Fibroblast of peridontal ligament (primary cell): ENCODE measurements around the gene DYNC2I2.
"Not testable (repeated sequence)": the region's sequence is repeated elsewhere in the genome, so short reads cannot be mapped to it uniquely, and the experiment has no call there.

Experiments used
- DNase-seq: peaks from one replicate; pipeline ENCODE4 v3.0.0-alpha.2; 2010; ENCODE audit errors: extremely low read depth

DYNC2I2 gene

DNA sequence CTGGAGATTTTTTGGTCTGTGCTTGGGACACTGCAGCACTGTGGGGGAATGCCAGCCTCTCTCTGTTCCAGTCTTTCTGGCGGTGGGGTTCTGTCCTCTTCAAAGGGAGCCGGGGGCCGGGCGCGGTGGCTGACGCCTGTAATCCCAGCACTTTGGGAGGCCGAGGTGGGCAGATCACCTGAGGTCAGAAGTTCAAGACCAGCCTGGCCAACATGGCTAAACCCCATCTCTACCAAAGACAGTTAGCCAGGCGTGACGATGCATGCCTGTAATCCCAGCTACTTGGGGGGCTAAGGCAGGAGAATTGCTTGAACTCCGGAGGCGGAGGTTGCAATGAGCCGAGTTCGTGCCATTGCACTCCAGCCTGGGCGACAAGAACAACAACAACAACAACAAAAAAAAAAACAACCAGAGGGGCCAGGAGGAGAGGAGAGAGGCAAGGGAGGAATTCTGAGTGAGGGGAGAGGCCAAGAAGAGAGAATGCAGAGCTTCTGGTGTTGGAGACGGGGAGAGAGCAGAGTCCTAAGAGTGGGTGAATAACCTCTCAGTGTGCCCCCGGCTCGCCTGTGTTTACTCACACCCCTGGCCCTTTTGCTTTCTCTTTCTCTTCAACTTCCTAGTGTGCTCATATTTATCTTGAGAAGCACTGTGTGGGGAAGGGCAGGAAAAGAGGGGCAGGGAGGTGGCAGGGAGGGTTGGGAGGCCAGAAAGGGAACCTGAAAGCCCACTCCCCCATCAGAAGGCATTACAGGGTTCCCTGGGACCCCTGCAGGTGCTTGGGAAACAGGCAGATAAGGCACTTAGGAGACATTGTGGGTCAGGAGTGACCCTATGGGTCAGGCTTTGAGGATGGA lies 29.2 kb upstream of the DYNC2I2 start:
- no peak for DNase-seq

- DNase-seq, result peak; percentile 70
These were observed 27.9 kb upstream of the DYNC2I2 start for GRCh38 chr9:128684325-128685199.

DNA sequence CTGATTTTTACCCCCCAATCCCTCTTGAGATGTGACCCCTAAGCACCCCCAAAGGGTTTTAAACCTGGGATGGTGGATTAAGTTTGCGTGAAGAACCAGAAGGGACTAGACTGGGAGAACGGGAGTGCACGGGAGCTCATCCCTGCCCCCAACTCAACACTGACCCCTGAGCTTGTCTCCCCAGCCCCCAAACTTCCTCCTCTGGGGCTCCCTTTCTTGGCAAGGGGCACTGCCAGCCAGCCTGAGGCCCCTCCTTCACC lies 27.3 kb upstream of the DYNC2I2 start:
- DNase-seq, result no peak

GRCh38 chr9:128683340-128684064 lies 26.9 kb upstream of the DYNC2I2 start:
- peak; percentile 25 for DNase-seq

GRCh38 chr9:128677794-128678193 lies 21.1 kb upstream of the DYNC2I2 start:
- no peak for DNase-seq

DNA sequence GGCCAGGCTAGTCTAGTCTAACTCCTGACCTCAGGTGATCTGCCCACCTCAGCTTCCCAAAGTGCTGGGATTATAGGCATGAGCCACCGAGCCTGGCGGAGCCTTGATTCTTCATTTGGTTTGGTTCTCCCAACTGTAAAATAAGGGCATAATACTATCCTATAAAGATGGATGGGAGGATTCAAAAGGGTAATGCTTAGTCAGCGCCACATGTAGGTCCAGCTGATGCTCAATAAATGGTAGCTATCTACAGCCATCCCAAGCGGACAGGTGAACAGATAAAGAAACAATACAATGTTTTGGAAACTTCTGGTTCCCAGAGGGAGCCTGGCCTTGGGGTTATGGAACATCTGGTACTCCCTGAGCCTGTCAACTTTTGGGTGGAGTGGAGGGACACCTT lies 18.7 kb upstream of the DYNC2I2 start:
- no peak for DNase-seq

DNA sequence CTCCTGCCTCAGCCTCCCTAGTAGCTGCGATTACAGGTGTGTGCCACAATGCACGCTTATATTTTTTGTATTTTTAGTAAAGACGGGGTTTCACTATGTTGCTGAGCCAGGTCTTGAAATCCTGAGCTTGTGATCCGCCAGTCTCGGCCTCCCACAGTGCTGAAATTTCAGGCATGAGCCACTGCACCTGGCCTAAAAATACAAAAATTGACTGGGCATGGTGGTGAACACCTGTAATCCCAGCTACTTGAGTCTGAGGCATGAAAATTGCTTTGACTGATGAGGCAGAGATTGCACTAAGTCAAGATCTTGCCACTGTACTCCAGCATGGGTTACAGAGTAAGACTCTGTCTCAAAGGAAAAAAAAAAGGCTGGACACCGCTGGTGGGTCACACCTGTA lies 13.1 kb upstream of the DYNC2I2 start:
- DNase-seq, result no peak

GRCh38 chr9:128666481-128666941 lies 9.9 kb upstream of the DYNC2I2 start:
- DNase-seq, result not testable (repeated sequence)

DNA sequence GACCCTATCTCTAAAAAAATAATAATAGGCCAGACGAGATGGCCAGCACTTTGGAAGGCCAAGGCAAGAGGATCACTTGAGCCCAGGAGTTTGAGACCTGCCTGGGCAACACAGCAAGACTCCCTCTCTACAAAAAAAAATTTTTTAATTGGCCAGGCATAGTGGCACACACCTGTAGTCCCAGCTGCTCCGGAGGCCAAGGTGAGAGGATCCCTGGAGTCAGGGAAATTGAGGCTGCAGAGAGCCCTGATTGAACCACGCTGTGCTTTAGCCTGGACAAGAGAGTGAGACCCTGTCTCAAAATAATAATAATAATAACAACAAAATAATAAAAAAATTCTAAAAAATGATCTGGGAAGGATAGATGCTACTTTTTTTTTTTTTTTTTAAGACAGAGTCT lies 1.1 kb upstream of the DYNC2I2 start:
- DNase-seq, result no peak

DNA sequence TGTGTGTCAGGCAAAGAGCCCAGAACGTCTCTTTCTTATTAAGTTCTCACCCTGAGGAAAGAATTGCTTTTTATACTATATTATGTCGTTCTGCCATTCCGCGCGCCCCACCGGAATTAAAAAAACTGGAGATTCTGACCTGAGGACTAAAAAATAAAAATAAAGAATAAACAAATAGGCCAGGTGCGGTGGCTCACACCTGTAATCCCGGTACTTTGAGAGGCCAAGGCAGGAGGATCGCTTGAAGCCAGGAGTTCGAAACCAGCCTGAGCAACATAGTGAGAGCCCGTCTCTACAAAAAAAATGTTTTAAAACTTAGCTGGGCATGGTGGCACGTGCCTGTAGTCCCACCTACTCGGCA lies 677 bp upstream of the DYNC2I2 start:
- DNase-seq, result no peak

DNA sequence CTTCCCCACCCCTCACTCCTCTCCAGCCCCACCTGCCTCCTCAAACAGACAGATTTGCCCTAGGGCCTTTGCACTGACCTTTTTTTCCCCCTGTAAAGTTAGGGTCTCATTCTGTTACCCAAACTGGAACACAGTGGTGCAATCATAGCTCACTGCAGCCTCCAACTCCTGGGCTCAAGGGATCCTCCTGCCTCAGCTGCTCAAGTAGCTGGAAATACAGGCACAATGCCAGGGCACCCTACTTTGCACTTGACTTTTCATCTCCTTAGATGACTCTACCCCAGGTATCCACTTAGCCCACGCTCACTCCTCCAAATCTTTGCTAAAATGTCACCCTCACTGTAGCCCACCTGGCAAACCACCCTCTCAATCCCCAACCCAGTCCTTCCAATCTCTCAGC lies 2.2 kb downstream of the DYNC2I2 start:
- no peak for DNase-seq

GRCh38 chr9:128653908-128654307 lies 2.7 kb downstream of the DYNC2I2 start:
- DNase-seq, result no peak

DNA sequence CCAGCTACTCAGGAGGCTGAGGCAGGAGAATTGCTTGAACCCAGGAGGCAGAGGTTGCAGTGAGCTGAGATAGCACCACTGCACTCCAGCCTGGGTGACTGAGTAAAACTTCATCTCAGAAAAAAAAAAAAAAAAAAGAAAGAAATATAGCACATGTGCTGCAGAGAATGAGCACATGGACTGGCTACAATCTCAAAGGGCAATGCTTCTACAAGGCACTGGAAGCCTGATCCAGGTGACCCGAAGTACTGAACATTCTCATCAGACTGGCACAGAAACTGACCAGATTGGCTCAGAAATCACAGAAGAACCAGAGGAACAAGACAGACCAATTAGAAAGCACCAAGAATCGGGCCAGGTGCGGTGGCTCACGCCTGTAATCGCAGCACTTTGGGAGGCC lies 4.8 kb downstream of the DYNC2I2 start:
- no peak for DNase-seq

- peak; percentile 33 for DNase-seq
These were observed 8.4 kb downstream of the DYNC2I2 start for GRCh38 chr9:128648206-128648605.

GRCh38 chr9:128643519-128644300 lies 12.9 kb downstream of the DYNC2I2 start:
- DNase-seq, result no peak

GRCh38 chr9:128642675-128643245 lies 13.9 kb downstream of the DYNC2I2 start:
- no peak for DNase-seq

DNA sequence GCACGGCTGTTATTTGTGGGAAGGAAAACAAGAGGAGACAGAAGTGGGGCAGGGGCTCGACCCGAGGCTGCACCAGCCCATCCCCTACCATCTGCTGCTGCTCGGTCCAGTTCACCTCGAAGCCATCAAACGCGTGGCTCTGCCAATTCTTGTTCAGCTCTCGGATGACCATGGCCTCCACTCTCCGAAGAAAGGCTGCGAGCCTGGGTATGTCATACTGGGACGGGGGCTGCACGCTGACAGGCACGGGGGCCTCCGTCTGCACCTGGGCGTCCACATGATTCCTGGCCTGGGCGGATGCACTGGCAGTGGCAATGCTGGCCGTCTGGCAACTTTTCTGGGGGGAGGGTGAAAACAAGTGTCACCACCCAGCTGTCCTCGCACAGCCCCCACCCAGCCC lies 16.0 kb downstream of the DYNC2I2 start:
- DNase-seq, result no peak

GRCh38 chr9:128638580-128638979 lies 18.1 kb downstream of the DYNC2I2 start:
- no peak for DNase-seq

GRCh38 chr9:128637656-128638055 lies 19.0 kb downstream of the DYNC2I2 start:
- peak; percentile 61 for DNase-seq

GRCh38 chr9:128636556-128637530 lies 19.8 kb downstream of the DYNC2I2 start:
- no peak for DNase-seq
